ENCODE measurements around the gene TARS1.
"Not testable (repeated sequence)": the region's sequence is repeated elsewhere in the genome, so short reads cannot be mapped to it uniquely, and the experiment has no call there.

Gene TARS1

DNA sequence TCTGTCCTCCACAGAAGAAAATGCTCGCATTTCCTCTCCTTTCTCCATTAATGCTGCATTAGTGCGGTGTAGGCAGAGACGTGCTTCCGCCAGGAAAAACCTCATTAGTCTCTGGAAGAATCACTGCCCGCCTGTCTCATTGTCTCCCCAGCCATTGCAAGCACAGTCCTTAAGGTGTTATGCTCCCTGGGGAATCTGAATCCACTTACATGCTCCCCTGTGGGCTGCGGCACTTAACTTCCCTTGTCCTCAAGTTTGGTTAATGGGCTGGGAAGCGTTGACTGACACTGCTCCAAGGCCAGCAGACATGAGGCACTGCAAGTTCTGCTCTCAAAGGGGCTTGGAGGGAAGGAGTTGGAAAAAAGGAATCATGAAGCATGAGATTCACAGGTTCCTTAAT is 41.6 kb downstream of the TARS1 start:
- peaks cover 3% of the 10 kb centered on the region; the same call in 1 of the 2 replicates for H3K36me3 ChIP-seq (ENCODE audit: insufficient read depth, low read length)
- no peaks in the 10 kb centered on the region for H3K9me3 ChIP-seq (ENCODE audit: control insufficient read depth, insufficient read depth, low read length)
- no peak overlapping the region for H3K9ac ChIP-seq (ENCODE audit: low read depth, low read length)
- H3K4me1 ChIP-seq (ENCODE audit: insufficient read depth, low read length) = peaks cover 10% of the 10 kb centered on the region; the same call in 1 of the 2 replicates

DNA sequence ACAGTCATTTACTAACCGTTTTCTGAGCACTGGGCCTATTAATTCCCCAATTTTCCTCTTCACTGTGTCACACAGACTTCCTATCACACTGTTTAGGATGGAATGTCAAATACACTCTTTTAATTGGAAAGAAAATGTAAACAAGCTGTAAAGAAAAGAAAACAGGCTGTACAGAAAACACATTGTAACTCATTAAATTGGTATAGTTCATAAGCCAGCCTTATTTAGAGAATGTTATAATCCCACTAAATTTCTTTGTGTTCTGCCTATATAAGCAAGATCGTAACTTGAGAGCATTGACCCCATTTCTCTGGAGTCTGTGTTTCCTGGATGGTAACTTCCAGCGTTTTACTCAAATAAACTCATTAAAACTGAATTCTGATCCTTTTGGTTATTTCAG is 46.5 kb downstream of the TARS1 start:
- no peaks in the 10 kb centered on the region for H3K36me3 ChIP-seq (ENCODE audit: insufficient read depth, low read length)
- H3K4me1 ChIP-seq (ENCODE audit: insufficient read depth, low read length) = peaks cover 10% of the 10 kb centered on the region; the same call in 1 of the 2 replicates
- H3K9ac ChIP-seq (ENCODE audit: low read depth, low read length) = no peak overlapping the region
- H3K9me3 ChIP-seq (ENCODE audit: control insufficient read depth, insufficient read depth, low read length) = no peaks in the 10 kb centered on the region; the same call in none of the 2 replicates

DNA sequence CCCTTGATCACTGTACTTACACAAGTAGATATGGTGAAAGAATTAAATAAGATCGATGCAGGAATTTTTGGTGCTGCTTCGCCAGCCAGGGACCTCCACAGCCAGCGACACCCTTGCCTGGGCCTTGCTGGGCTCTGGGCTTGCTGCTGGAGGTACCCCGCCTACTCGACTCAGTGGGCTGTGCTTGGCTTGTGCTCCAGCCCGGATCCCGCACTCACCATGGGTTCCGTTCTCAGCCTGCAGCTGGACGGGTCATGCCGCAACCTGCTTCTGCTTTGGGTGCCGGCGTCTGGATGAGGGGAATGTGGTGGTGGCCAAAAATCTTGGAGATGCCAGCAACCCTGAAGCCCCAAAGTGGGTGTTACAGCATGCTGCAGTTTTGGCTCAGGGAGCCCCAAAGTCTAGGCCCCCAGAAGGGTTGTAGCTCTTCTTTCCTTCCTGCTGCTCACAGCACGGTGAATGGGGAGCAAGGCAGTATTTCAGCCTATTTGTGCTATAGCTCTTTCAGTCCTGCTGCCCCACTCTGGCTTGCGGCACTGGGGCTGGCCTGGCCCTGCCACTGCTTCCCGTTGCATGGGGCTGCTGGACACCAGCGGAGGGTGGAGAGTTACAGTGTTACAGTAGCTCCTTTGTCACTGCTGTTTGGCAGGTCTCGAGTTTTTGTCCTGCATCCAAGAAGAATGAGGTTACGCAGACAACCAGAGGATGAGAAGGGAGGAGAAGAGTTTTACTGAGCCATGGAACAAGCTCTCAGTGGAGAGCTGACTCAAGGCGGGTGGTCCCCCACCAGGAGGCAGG is 48.0 kb downstream of the TARS1 start:
- no peaks in the 10 kb centered on the region for H3K36me3 ChIP-seq (ENCODE audit: insufficient read depth, low read length)
- no peaks in the 10 kb centered on the region; the same call in none of the 2 replicates for H3K9me3 ChIP-seq (ENCODE audit: control insufficient read depth, insufficient read depth, low read length)
- no peaks in the 10 kb centered on the region for H3K4me1 ChIP-seq (ENCODE audit: insufficient read depth, low read length)
- no peak overlapping the region for H3K9ac ChIP-seq (ENCODE audit: low read depth, low read length)

DNA sequence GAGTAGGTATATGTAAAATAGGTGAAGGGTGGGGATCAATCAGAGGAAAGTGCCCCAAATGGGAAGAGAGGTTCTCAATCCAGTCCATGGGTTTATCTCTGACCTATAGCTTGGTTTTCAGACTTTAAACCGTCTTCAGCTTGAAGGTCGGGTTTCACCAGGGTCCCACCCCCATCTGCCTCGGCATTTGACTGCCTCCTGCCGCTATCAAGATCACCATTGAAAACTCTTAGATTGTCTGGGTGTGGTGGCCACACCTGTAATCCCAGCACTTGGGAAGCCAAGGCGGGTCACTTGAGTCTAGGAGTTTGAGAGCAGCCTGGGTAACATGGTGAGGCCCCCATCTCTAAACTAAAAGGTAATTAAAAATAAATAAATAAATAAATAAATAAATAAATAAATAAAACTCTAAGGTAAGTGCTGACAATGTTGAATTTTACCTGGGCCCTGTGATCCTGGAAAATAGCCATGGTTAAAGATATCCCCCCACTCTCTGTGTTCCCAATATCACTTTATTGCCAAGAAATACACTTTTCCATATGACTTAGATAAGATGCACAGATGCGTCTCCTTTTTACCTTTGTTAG is 48.8 kb downstream of the TARS1 start:
- Histone ChIP-seq H3K9me3 (ENCODE audit: control insufficient read depth, insufficient read depth, low read length) (no peaks in the 10 kb centered on the region; the same call in none of the 2 replicates), H3K36me3 (ENCODE audit: insufficient read depth, low read length) (no peaks in the 10 kb centered on the region), H3K4me1 (ENCODE audit: insufficient read depth, low read length) (no peaks in the 10 kb centered on the region), H3K9ac (ENCODE audit: low read depth, low read length) (no peak overlapping the region)

DNA sequence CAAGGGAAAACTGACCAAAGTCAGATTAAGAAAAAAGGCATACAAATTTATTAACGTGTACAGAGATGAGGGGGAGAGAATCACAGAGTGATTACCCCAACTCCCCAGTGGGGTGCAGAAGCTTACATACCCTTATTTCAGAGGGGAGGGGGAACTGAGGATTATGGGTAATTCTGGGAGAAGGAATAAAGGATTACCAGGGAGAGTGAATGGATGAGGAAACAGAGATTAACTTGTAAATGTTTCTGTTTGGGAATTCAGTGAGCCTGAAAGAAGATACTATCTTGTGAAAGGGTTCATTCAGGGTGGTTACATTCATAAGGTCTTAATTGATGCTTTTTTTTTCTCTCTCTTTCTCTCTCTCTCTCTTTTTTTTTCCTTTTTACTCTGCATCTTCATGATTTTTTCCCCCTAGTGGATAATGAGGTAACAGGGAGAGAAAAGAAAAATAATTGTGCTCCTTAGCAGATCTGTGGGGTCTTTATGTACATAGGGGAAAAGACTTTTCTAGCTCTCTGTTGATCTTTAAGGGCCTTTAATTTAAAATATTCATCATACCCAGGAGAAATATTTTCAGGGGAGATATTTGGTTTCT is 49.4 kb downstream of the TARS1 start:
- no peaks in the 10 kb centered on the region; the same call in none of the 2 replicates for H3K9me3 ChIP-seq (ENCODE audit: control insufficient read depth, insufficient read depth, low read length)
- no peaks in the 10 kb centered on the region for H3K4me1 ChIP-seq (ENCODE audit: insufficient read depth, low read length)
- H3K9ac ChIP-seq (ENCODE audit: low read depth, low read length) = no peak overlapping the region
- H3K36me3 ChIP-seq (ENCODE audit: insufficient read depth, low read length) = no peaks in the 10 kb centered on the region

DNA sequence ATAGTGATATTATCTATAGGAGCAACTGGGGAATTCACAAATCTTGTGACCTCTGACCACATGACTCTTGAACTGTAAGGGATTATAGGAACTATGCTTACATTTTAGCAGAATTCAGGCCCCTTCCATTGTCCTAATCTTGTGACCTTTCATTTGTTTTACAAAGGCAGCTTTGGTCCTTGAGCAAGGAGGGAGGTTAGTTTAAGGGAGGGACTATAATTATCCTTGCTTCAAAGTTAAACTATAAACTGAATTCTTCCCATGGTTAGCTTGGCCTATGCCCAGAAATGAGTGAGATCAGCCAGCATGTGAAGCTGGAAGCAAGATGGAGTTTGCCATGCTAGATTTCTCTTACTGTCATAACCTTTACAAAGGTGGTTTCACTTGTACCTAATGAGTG is 51.2 kb downstream of the TARS1 start:
- Histone ChIP-seq H3K36me3 (ENCODE audit: insufficient read depth, low read length) (no peaks in the 10 kb centered on the region), H3K9me3 (ENCODE audit: control insufficient read depth, insufficient read depth, low read length) (no peaks in the 10 kb centered on the region; the same call in none of the 2 replicates), H3K9ac (ENCODE audit: low read depth, low read length) (no peak overlapping the region), H3K4me1 (ENCODE audit: insufficient read depth, low read length) (no peaks in the 10 kb centered on the region)

DNA sequence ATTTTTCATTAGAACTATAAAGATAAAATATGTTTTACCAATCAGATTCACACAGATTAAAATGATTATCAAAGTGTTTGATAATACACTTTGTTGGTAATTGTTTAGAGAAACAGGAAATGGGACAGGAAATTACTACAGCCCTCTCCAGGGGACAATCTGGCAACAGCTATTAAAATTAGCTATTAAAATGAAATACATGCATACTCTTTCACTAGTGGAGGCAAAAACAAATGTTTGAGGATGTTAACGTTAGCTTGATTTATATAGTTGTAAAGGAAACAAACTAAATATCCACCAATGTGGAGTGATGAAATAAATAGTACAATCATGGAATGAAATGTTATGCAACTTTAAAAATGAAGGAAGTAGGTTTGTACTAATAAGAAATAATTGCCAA is 53.7 kb downstream of the TARS1 start:
- Histone ChIP-seq H3K4me1 (ENCODE audit: insufficient read depth, low read length) (no peaks in the 10 kb centered on the region), H3K9ac (ENCODE audit: low read depth, low read length) (no peak overlapping the region), H3K36me3 (ENCODE audit: insufficient read depth, low read length) (no peaks in the 10 kb centered on the region), H3K9me3 (ENCODE audit: control insufficient read depth, insufficient read depth, low read length) (no peaks in the 10 kb centered on the region; the same call in 1 of the 2 replicates)

DNA sequence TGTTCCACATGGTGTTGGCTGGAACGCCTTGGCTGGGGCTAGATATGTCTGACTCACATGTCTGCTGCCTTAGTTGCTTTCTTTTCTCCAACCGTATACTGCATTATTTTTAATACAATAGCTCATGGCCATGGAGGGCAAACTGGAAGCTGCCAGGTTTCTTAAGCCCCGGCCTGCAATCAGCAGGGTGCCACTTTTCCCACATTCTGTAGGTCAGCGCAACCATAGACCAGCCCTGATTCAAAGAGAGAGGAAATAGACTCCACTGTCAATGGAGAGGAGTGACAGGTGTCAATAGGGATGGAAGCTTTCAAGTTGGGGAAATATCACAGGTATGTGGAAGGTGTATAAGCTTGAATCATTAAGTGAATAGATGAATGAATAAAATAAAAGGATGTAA is 60.5 kb downstream of the TARS1 start:
- Histone ChIP-seq H3K4me1 (ENCODE audit: insufficient read depth, low read length) (no peaks in the 10 kb centered on the region), H3K9me3 (ENCODE audit: control insufficient read depth, insufficient read depth, low read length) (no peaks in the 10 kb centered on the region), H3K36me3 (ENCODE audit: insufficient read depth, low read length) (no peaks in the 10 kb centered on the region), H3K9ac (ENCODE audit: low read depth, low read length) (no peak overlapping the region)

DNA sequence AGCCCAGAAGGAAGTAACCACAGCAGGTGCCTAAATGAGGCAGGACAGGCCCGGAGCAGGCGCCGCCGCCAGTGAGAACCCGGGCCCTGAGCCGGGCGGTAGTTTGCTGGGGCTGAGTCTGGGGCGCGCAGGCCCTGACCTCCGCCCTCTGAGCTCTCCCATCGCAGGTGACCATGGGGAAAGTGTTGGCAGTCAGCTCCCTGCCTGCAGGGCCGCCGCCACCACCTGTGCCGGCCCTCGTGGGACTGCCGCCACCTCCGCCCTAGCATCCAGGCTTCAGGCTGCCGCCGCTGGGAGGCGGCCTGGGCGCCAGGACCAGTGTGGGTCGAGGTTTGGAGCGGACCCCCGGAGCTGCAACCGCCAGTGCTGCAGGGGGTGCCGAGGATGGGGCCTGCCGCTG is 61.1 kb downstream of the TARS1 start:
- Histone ChIP-seq H3K36me3 (ENCODE audit: insufficient read depth, low read length) (no peaks in the 10 kb centered on the region), H3K4me1 (ENCODE audit: insufficient read depth, low read length) (no peaks in the 10 kb centered on the region), H3K9me3 (ENCODE audit: control insufficient read depth, insufficient read depth, low read length) (no peaks in the 10 kb centered on the region), H3K9ac (ENCODE audit: low read depth, low read length) (no peak overlapping the region)

DNA sequence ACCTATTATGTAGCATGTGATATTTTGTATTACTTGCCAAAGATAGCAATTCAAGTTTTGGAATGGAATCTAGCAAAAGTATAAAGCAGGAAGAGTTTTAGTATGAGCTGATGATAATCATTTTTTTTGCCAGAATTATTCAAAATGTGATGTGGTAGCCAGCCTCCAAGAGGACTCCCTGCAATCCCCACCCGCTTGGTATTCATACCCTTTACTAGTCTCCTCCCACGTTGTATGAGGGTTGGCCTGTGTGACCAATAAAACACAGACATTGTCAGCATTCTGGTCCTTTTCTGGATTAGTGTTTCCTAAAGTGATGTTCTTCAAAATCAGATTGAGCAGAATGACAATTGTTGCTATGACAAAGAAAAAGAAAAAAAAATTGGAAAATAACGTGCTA is 63.8 kb downstream of the TARS1 start:
- Histone ChIP-seq H3K9me3 (ENCODE audit: control insufficient read depth, insufficient read depth, low read length) (no peaks in the 10 kb centered on the region), H3K9ac (ENCODE audit: low read depth, low read length) (no peak overlapping the region), H3K36me3 (ENCODE audit: insufficient read depth, low read length) (no peaks in the 10 kb centered on the region), H3K4me1 (ENCODE audit: insufficient read depth, low read length) (no peaks in the 10 kb centered on the region)

DNA sequence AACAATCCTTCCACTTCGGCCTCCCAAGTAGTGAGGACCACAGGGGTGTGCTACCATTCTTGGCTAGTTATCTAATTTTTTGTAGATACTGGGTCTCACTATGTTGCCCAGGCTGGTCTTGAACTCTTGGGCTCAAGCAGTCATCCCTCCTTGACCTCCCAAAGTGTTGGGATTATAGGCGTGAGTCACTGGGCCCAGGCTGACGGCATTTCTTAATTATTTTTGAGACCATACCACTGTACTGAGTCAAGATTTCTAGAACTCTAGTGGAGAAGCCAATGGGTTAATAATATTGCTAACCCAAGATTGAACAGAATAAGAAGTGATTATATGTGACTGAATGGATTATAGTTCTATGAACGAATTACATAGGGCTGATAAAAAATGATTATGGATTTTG is 66.7 kb downstream of the TARS1 start:
- H3K36me3 ChIP-seq (ENCODE audit: insufficient read depth, low read length) = no peaks in the 10 kb centered on the region
- no peaks in the 10 kb centered on the region for H3K4me1 ChIP-seq (ENCODE audit: insufficient read depth, low read length)
- H3K9ac ChIP-seq (ENCODE audit: low read depth, low read length) = no peak overlapping the region
- no peaks in the 10 kb centered on the region for H3K9me3 ChIP-seq (ENCODE audit: control insufficient read depth, insufficient read depth, low read length)

DNA sequence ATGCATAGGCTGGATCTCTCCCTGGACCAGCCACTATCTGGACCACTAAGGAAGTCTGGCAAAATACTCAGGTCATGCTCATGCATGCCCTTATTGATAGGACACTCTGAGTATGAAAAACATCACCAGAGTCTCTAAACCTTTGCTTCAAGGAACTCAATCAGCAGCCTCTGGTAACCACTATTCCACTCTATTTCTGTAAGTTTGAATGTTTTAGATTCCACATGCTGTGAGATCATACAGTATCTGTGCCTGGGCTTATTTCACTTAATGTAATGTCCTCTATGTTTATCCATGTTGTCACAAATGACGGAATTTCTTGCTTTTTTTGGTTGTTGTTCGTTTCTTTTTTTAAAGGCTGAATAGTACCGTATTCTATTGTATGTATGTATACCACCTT is 68.3 kb downstream of the TARS1 start:
- Histone ChIP-seq H3K9ac (ENCODE audit: low read depth, low read length) (no peak overlapping the region), H3K4me1 (ENCODE audit: insufficient read depth, low read length) (no peaks in the 10 kb centered on the region), H3K36me3 (ENCODE audit: insufficient read depth, low read length) (no peaks in the 10 kb centered on the region), H3K9me3 (ENCODE audit: control insufficient read depth, insufficient read depth, low read length) (no peaks in the 10 kb centered on the region)

DNA sequence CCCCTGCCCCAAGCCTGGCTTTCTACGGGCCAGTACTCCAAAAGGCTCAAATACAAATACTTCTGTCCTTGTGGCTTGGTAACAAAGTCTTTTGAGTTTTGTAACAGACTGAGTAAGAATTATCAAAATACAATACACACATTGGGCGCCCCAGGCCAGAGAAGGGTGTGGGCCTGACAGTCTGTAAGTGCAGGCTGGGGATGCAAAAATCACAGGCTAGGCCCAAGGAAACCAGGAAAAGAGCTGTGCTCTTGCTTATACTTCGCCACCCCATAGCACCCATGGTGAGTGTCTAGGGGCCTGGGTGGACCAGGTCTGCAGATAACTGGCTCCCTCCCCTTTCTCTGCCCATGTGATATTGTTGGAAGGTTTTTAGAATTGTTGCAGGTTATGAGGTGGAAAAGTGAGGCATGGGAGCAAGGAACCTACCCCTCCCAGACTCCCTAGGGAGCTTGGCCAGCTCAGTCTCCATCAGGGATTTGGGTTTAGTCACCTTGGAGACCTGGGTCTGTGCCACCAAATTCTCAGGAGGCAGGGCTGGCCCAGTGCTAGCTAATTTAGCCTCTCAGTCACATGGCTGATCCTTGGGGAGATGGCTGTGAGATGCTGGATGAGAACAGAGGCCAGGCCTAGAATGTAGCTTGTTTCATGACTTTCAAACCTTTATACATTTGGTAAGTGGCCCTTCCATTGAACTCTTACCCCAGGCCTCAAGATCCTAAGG is 72.9 kb downstream of the TARS1 start:
- no peak overlapping the region for H3K9ac ChIP-seq (ENCODE audit: low read depth, low read length)
- no peaks in the 10 kb centered on the region for H3K9me3 ChIP-seq (ENCODE audit: control insufficient read depth, insufficient read depth, low read length)
- H3K36me3 ChIP-seq (ENCODE audit: insufficient read depth, low read length) = no peaks in the 10 kb centered on the region
- H3K4me1 ChIP-seq (ENCODE audit: insufficient read depth, low read length) = no peaks in the 10 kb centered on the region

DNA sequence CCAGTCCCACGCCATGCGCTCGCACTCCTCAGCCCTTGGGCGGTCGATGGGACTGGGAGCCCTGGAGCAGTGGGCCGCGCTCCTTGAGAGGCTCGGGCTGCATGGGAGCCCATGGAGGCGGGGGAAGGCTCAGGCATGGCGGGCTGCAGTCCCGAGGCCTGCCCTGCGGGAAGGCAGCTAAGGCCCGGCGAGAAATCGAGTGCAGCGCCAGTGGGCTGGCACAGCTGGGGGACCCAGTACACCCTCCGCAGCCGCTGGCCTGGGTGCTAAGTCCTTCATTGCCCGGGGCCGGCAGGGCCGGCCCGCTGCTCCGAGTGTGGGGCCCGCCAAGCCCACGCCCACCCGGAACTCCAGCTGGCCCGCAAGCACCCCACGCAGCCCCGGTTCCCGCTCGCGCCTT is 74.6 kb downstream of the TARS1 start:
- H3K9ac ChIP-seq (ENCODE audit: low read depth, low read length); H3K4me1 ChIP-seq (ENCODE audit: insufficient read depth, low read length); H3K36me3 ChIP-seq (ENCODE audit: insufficient read depth, low read length); H3K9me3 ChIP-seq (ENCODE audit: control insufficient read depth, insufficient read depth, low read length): not testable (repeated sequence)
